HG03060 (cell line): ENCODE data around the gene PPP4R1.

Experiments used
- ATAC-seq: cut with Tn5 transposase; IDR thresholded peaks from one replicate; pipeline ENCODE4 v1.9.1; 2021; ENCODE audit warnings: low read depth, moderate number of reproducible peaks; ENCODE audit not compliant: unreplicated experiment

PPP4R1 gene

DNA sequence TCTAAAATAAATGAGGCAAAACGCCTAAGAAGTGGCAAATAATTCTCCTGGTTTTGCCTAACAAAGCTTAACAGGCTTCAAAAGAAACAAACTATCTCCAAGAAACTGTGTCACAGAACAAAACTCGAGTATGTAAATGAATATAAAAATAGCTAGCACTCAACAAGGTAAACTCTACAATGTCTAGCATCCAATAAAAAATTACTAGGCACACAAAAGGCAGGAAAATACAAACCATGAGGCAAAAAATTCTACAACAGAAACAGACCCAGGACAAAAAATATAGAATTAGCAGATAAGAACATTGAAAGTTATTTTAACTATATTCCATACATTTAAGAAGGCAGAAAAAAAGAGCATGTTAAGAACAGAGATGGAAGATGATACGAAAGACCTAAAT, 16.8 kb downstream of the PPP4R1 start:
- no peak for ATAC-seq

DNA sequence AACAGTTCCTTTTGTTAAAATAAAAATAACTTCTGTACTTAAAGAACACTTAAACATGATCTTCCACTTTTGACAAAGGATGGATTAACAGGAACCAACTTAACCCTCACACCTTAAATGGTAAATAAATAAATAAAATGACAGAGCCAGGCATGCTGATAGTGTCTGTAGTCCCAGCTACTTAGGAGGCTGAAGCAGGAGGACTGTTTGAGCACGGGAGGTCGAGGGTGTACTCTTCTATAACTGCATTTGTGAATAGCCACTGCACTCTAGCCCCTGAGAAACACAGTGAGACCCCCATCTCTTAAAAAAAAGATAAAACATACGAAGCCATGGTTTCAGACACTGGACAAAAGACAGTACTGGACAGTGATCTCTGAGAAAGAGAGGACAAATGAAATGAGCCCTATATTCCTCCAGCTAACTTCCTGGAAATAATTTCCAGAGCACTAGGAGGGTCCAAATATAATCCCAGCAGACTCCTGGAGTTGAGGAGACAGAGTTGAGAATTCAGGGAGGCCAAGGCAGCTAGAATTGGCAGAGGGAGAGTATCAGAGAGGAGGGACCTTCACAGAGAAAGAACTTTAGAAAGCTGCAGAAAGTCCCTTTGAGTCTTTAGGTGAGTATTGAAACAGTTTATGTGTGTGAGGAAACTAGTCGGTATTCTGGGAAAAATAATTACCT, 17.4 kb downstream of the PPP4R1 start:
- ATAC-seq, result no peak

DNA sequence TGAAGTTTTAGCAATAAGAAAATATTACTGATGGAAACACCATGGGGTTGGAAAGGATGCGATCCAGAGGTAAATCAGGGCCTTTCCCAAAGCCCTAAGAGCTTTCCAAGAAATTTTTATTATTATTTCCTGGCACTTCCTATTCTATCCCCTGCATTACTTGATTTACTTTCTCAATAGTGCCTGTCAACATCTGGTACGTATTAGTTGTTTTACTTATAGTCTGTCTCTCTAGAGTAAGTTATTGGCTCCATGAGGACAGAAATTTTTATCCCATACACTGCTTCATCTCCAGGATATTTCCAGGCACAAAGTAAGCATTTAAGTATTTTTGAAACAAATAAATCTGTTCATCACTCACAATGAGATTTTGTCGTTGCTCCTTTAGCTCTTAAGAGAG, 18.1 kb downstream of the PPP4R1 start:
- ATAC-seq, result no peak

DNA sequence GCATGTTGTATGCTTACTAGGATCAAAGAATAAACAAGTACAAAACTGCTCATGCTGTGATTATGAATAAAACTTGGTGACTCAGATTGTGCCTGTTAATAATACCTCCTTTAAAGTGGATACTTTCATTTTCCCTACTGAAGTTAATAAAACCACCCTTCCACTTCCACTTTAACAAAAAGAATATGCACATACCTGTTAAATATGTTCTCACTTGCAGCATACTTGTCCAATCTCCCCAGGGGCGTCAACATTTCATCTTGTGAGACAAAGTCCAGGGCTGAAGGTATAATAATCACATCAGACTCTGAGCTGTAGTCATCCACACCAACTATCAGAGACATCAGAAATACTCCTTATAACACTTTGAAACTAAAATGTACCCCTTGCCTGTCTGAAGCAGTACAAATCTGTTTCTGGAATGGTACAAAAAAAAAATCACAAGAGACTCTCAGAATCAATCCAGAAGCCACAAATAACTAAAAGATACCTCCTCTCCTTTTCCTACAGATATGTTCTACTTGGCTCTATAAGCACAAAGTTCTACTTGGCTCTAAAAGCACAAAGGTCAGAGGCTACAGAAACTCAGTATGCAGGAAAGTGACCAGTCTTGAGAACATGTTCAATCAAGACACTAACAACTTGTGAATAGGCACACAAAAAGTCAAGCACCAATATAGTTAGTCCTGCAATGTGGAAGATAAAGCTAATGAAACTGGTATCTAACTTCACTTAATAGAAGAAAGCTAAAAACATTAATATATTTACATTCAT, 19.3 kb downstream of the PPP4R1 start:
- no peak for ATAC-seq

DNA sequence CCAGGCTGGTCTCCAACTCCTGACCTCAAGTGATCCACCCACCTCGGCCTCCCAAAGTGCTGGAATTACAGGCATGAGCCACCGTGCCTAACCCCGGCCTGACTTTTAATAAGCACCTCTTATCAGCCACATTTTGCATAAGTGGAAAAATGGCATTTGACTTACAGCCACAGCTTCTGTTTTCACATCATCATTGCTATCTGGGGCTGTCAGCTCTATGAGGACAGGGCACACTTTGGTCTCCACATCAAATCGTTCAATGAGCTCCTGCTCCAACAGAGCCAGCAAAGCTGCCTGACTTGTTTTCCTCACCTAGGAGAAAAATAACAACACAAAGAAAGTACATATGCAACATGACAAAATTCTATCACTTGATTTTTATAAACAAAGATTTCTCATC, 26.4 kb downstream of the PPP4R1 start:
- no peak for ATAC-seq

DNA sequence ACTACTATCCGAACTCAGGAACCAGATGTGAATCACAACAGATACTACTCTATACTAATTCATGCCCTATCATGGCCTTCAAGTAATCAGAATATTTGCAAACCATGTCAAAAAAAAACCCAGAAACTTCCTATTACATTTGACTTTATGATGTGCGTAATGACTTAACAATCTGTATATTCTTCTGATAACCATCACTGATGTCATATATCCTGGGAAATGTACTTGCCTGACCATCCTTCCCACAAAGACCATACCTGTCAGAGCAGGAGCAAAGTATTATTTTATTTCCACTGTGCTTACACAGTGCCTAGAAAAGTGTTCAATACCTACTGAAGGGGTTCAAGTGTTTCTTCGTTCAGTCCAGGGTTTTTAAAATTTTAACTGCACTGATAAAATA, 27.5 kb downstream of the PPP4R1 start:
- no peak for ATAC-seq

DNA sequence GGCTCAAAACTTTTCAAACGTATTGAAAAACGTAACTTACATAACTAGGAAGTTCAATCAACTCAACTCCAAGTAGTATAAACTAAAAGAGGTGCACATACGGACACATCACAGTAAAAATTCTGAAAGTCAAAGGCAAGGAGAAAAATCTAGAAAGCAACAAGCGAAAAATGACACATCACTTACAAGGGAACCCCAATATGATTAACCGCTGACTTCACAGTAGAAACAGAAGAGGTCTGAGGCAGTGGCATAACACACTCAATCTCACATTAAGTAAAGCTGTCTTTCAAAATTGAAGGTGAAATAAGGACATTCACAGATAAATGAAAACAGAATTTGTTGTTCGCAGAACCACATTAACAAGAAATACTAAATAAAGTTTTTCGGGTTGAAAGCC, 32.7 kb downstream of the PPP4R1 start:
- ATAC-seq, result no peak

DNA sequence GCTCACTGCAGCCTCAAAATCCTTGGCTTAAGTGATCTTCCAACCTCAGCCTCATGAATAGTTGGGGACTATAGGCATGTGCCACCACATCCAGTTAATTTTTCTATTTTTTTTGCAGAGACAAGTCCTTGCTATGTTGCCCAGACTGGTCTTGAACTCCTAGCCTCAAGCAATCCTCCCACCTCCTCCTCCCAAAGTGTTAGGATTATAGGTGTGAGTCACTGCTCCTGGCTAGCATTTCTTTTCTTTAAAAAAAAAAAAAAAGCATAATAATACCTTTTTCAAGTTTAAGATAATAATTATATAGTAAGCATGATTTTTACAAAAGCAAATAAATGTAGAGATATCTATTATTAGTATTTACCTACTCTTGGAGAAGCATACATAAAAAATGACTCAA, 36.1 kb downstream of the PPP4R1 start:
- ATAC-seq, result no peak

DNA sequence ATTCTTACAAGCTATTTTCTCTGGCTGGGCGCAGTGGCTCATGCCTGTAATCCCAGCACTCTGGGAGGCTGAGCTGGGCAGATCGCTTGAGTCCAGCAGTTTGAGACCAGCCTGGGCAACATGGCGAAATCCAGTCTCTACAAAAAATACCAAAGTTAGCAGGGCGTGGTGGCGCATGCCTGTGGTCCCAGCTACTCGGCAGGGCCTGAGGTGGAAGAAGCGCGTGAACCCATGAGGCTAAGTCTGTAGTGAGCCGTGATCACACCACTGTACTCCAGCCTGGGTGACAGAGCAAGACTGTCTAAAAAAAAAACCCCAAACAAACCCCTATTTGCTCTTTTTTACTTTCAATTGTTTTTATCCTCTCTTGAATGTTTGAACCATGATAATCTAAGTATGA, 37.0 kb downstream of the PPP4R1 start:
- no peak for ATAC-seq

DNA sequence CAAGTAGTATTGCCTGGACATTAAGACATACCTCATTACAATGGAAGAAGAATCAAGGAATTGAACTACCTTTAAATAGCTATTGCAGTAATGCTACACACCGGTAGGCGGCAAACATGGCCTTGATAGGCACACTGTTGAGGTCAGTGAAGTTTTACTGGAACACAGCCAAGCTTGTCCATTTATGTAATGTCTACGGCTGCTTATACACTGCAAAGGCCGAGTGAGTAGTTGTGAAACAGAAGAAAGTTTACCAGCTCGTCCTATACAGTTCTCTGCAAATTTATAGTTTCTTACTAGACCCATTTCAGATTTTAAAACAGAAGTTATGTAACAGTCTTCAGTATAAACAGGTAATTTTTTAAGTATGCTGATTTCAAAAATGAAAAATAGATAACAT, 38.8 kb downstream of the PPP4R1 start:
- ATAC-seq, result peak; percentile 82

DNA sequence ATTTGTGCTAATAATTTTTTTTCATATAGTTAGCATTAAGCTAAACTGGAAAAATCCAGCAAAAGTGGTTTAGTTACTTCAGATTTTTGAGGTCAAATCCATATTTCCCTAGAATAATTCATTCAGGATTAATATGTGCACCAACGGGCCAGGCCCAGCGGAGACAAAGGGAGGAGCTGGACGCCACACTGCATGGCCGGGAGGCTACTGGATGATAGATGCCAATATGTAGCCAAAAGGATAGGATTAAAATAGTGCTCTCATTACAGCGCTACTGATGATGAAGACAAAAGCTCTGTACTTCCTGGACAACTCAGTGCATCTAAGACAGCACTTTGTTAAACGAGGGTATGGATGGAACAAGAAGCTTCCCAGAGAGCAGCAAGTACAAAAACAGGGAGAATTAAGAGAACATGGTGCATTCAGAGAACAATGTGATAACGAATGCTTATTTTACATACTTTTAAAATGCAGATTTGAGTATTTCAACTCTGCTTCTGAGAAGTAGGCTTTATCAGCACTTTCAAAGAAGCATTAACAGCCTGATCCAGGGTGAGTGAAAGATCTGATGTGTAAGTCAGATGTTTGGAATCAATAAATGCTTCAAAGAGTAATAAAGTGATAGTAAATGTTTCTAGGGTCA, 39.8 kb downstream of the PPP4R1 start:
- ATAC-seq, result no peak

DNA sequence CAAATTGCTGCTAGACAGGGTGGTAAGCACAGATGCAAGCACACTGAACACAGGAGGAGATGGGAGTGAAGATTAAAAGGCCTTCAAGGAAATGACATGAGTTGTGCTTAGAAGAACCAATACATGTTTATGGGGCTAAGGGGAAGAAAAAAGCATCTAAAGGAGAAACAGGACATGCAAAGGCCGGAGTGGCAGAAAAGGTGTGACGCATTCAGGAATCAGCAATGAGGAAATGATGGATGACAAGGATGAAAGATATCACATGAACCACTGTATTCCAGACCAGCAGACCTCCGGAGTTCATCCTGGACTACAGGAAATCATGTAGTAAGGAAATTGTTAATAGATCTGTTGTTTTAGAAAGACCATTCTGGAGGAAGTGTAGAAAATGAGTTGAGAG, 42.8 kb downstream of the PPP4R1 start:
- ATAC-seq, result no peak

DNA sequence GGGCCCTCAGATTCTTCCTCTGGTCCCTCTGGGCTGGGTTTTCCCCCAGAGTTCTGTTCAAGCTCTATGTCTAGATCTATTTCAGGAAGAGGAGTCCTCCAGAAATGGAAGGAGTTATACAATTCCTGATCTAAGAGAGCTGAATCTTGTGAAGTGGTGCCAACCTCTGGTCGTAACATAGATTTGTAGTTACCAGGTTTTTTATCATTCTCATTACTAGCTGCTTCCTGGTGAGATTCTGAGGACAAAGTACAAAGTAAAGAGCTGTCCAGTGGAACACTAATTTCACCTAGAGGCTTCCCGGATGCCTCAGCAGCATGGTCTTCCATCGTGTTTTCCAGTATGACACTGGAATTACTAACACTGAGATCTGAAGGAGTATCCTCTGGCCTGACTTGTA, 44.1 kb downstream of the PPP4R1 start:
- no peak for ATAC-seq

DNA sequence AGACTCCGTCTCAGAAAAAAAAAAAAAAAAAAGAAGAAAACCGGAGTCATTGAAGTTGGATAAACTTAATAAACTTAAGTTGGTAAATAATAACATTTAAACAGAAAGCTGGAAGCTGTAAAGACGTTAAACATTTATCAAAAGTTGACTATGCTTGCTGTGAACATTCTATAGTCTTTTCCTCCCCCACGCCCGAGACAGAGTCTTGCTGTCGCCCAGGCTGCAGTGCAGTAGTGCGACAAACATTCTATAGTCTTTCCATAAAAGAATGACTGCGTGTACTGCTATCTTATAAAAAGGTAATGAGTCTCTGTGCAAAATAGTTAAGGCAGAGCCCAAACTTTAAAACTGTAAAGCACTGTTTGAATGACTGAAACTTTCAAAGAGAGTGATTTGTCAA, 45.2 kb downstream of the PPP4R1 start:
- ATAC-seq, result no peak

DNA sequence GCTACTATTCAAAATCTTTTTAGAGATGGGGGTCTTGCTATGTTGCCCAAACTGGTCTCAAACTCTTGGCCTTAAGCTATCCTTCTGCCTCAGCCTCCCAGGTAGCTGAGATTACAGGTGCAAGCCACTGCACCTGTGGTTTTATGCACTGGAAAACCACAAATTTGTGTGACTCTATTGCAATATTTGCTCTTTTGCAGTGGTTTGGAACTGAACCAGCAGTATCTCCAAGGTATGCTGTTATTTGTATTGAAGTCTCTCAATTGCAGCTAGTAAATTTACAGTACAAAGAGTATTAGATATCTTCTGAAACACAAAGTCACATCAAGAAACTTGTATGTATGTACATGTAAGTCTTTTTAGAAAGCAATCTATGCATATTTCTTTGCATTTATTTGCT, 46.2 kb downstream of the PPP4R1 start:
- ATAC-seq, result no peak

DNA sequence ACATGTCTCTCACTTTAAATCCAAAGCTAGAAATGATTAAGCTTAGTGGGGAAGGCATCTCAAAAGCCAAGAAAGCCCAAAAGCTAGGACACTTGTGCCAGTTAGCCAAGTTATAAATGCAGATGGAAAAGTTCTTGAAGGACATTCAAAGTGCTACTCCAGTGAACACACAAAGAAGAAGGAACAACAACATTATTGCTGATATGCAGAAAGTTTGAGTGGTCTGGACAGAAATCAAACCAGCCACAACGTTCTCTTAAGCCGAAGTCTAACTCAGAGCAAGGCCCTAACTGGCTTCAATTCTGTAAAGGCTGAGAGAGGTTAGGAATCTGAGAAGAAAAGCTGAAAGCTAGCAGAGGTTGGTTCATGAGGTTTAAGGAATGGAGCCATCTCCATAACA, 49.0 kb downstream of the PPP4R1 start:
- no peak for ATAC-seq

DNA sequence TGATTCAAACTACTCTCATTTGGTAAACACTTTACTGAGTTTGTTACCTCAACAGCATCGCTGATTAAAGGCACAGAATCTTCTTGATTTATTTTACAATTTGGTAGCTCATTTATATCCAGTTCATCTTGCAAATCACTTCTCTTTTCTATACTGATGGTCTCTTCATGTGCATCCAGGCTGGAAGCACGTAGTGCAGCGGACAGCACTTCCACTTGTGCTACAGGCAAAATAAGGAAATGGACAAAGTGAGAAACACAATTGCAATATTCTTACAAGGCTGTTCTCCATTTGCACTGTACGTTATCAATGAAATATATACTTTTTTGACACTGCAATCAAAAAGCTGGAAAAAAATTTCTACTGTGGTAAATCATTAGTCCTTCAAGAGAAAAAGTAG, 51.0 kb downstream of the PPP4R1 start:
- no peak for ATAC-seq

DNA sequence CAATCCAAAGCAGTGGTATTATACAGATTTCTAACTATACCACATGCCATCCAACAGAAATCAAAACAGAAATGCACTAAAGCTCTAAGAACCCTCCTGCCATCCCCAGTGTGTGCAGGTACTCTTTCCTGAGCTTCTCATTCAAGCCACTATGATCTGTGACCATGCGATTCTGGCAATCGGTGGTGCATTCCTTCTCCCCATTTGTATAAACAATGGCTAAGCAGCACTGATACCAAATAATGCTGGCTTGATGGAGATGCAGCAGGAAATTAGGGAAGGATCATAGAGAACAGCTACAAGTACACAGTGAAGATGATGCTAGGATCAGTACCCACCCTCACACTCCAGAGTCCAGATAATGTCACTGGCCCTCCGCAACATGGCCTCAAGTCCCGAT, 51.8 kb downstream of the PPP4R1 start:
- ATAC-seq, result no peak

DNA sequence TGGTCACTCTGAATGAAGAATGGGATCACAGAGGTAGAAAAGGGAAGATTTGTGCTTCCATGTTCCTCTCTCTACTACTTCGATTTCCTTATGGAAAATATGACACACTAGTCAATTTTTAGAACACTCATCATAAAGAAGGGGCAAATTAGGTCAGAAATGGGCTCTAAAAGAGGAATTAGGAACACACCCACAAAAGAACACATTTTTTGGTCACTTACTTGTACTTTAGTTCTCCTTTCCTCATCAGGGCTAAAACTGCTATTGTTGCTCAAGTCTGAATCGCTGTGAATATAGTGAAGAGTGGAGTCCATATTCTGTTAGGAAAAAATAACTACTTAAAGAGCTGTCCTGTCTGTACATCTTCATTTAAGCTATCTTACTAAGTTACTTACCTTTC, 52.6 kb downstream of the PPP4R1 start:
- ATAC-seq, result no peak

DNA sequence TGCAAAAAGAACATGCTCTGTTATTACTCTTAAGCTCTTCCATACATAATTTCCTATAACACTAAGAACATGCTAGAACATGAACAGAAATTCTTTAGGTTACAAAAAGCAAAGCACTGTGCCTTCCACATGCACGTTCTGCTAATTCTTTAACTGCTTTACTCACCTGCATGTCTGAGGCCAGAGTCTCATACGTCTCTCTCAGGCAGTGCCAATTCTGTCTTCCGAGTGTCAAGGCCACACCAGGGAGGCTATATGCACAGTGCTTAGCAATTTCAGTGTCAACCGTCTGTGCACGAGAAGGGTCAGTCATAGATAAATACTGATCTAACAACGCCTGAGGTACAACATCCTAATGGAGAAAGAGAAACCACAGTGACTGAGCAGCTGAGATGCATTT, 55.1 kb downstream of the PPP4R1 start:
- ATAC-seq, result no peak

DNA sequence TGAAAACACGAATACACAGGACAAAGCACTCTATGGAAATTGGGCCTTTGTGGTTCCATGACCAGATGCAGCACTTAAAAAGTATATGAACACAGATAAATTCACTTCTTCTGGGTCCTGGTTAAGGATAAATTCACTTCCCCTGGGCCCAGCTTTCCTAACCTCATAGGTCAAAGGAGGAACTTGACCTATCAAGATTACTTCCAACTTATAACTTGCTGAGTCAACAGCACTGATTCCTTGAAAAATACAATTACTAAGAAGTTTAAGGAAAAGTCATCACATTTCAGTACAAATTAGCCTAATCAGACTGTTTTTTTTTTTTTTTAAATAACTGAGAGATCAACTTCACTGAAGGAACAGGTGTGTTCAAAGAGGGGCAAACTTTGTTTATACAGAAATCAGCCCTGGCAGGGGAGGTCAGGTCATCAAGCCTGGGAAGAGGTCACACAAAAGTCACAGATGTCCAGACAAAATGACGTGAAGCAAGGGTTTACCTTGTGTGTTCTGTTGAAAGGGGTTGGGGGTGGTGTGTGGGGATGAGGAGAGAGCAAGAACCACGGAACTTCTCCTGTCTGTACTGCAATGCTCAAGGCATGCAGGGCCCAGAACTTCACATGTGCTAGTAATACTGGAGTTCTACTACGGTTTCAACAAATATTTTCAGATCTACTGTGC, 55.8 kb downstream of the PPP4R1 start:
- ATAC-seq, result no peak
